Activated CD8-positive, alpha-beta memory T cell treated with anti-CD3 and anti-CD28 coated beads, Interleukin-2, amount 50 U/mL, for 24 hours (primary cell): ENCODE results near the gene MED16.

Experiments used
- DNase-seq: peaks from one replicate; pipeline ENCODE4 v3.0.0-alpha.2; 2020; ENCODE audit errors: extremely low read depth

MED16 gene

DNA sequence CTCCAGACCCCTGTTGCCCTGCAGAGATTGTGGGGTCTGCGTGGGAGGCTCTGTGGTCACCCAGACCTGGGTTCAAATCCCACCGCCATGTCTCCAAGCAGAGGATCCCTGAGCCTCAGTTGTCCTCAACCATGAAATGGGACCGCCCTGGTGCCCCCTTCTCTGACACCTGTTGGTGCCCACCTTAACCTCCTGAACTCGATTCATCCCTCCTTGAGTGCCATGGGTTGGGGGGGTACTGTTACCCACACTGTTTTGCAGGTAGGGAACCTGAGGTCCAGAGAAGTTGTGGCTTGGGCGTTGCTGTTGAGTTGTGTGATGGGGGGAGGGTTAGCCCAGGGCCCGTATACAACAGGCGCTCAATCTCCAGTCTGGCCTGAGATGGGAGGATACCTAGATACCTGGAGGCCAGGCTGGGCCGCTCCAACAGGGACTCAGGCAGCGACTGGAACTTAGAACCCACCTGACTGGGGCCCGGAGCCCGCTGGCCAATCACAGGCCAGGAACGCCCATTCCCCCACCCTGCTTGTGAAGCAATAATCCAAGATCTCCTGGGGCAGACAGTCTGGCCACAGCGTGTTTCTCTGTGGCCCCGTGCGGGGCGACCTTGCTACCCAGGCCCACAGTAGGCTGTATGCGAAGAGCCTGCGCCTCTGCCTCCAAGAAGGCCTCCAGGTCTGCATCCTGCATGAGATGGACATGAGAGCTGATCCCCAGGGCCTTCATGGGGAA, 35.6 kb upstream of the MED16 start:
- no peak for DNase-seq

- no peak for DNase-seq
These were observed 34.9 kb upstream of the MED16 start for GRCh38 chr19:927780-928401.

GRCh38 chr19:927351-927779, 34.4 kb upstream of the MED16 start:
- DNase-seq, result no peak

DNA sequence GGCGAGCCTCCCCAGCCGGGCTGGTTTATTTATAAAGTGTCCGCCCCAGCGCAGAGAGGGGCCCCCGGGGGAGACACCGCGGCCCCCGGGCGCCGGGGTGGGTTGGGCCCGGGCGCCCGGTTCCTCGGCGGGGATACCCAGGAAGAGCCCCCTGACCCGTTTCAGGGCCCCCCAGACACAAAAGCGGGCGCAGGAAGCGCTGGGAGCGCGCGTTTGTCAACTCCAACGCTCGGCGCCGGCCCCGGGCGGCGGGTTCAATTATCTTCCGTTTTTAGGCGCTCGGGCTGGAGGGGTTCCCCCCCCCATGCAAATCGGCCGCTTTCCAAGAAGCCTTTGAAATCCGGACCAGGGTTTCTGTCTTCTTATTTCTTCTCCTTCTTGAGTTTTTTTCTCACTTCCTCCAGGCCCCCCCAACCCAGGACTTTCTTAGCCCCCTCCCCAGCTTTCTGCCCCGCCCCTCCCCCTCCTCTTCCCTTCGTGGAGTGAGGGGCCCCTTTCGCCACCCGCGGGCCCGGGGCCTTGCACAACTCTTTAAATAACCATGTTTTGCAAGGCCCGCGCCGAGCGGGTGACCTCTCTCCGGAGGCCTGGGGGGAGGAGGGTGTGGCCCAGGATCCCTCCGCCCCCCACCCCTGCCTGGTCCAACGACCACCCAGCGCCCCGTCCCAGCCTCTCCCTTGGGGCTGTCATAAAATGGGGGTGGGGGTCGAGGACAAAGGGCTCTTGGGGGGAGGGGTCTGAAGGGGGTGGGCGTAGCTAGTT, 33.8 kb upstream of the MED16 start:
- DNase-seq, result no peak

- no peak for DNase-seq
These were observed 33.3 kb upstream of the MED16 start for GRCh38 chr19:926323-926588.

- DNase-seq, result no peak
These were observed 32.7 kb upstream of the MED16 start, which contains the start of gene ARID3A for GRCh38 chr19:925526-926322. ARID3A (plus strand) TSS chr19:926035; CDS start chr19:929529, 3,494 bp downstream.

- DNase-seq, result no peak
These were observed 32.1 kb upstream of the MED16 start for GRCh38 chr19:925087-925525.

- DNase-seq, result no peak
These were observed 31.6 kb upstream of the MED16 start for GRCh38 chr19:924553-925086.

GRCh38 chr19:920051-920864, 27.3 kb upstream of the MED16 start:
- no peak for DNase-seq

DNA sequence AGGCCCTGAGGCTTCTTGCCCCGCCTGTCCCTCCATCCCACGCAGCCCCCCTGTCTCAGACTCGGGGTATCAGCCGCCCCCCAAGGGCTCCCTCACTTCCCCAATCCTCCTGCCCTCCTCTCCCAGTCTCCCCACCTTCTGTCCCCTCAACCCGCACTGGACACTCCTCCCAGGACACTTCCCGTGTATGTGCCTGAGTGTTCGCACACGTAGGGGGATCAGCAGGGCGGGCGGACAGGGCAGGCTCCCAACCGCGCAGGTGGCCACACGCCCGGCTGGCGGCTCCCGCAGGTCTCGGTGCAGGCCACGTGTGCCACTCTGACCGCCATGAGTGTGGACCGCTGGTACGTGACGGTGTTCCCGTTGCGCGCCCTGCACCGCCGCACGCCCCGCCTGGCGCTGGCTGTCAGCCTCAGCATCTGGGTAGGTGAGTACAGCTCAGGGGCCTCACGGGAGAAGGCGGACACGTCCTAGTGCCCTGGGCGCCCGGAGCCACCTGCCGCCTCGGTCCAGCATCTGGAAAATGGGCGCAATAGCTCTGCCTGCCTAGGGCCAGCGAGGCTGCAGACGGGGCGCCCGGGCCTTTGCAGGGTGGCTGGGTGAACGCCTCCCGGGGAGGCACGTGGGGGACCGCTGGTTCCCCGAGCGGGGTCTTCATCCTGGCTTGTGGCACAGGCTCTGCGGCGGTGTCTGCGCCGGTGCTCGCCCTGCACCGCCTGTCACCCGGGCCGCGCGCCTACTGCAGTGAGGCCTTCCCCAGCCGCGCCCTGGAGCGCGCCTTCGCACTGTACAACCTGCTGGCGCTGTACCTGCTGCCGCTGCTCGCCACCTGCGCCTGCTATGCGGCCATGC, 26.4 kb upstream of the MED16 start:
- no peak for DNase-seq

GRCh38 chr19:918481-919198, 25.7 kb upstream of the MED16 start:
- DNase-seq, result no peak

DNA sequence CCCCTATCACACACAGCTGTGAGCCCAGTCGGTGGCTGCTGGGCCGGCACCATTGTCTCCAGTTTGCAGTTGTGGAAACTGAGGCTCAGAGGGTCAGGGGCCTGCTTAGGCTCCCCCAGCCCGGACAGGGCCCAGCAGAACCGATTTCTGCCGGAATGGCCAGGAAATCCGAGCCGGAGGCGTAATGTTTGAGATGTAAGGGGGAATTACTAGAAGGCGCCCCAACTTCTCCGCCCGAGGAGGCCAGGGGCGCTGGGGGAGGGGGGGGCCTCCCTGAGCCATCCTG, 25.1 kb upstream of the MED16 start:
- DNase-seq, result no peak

DNA sequence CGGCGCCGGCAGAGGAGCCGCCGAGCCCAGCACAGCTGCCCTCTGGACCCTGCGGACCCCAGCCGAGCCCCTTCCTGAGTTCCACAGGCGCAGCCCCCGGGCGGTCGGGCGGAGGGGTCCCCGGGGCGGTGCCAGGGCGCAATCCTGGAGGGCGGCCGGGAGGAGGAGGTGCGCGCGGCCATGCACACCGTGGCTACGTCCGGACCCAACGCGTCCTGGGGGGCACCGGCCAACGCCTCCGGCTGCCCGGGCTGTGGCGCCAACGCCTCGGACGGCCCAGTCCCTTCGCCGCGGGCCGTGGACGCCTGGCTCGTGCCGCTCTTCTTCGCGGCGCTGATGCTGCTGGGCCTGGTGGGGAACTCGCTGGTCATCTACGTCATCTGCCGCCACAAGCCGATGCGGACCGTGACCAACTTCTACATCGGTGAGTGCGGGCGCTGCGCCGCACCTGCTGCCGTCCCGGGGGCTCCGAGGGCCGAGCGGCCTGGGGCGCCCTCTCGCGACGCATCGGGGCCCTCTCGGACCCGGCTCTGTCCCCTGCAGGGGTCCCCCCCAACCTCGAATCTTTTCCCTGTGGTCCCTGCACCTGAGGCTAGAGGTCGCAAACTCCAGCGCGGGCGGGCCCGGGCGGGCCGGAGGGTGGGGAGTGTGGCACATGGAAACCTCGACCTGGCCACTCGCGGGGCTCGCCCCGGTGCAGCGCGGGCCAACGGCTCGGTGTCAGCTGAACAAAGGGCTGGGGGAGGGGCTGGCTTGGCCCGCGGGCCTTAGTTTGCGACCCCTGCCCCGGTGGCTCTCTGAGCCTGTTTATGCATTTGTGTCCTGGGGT, 24.6 kb upstream of the MED16 start, which contains the start of gene KISS1R:
KISS1R (plus strand) TSS at position 11 of the 829 bp plus-strand sequence; CDS start at position 181, 170 bp downstream.
- DNase-seq, result no peak

DNA sequence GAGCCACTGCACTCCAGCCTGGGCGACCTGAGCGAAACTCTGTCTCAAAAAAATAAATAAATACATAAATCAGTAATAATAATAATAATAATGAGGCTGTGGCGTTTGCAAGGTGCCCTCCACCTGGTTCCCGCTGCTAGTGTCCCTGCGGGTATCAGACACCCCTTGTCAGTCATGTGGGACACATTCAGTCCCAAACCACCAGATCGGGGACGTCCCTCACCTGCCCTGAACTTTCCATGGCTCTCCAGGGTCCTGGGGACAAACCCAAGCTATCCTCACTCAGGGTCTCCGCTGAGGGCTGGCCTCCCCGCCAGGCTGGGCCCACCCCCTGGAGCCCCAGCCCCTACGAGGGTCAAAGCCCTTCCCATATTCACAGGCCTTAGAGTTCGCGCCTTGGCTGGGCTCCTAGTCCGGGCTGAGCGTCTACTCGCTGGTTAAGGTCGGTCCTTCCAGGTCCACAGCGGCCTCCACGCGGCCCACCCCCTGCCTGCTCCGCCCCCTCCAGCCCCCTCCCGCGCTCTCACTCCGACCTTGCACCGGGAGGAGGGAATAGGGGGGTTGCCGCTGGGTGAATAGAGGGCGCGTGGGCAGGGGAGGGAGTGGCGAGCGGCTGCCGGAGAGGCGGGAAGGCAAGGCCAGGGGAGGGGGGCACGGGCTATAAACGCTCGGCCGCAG, 23.8 kb upstream of the MED16 start:
- no peak for DNase-seq

DNA sequence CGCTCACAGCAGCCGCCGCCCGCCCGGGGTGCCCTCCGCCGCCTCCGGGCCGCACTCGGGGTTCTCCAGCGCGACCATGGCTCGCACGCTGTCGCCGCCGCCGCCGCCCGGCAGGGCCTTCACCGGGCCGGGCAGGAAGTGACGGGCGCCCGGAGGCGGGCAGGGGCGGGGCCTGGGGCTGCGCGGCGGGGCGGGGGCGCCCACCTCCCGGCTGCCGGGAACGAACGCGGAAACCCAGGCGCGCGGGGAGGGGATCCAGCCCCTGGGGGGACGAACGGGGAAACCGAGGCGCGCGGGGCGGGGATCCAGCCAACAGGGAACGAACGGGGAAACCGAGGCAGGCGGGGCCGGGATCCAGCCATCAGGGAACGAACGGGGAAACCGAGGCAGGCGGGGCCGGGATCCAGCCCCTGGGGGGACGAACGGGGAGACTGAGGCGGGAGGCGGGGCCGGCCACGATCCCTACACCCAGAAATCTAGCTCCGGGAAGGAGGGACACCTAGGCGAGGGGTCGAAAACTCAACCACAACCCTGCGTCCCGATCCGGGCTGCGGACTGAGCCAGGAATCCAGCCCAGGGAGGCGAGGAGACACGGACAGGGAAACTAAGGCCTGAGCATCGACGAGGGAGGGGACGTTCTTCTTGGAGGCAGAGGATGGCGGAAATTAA, 20.2 kb upstream of the MED16 start, which contains the start of gene R3HDM4:
R3HDM4 (minus strand) TSS at position 140 of the 669 bp plus-strand sequence; CDS start at position 78, 62 bp downstream.
- DNase-seq, result no peak

DNA sequence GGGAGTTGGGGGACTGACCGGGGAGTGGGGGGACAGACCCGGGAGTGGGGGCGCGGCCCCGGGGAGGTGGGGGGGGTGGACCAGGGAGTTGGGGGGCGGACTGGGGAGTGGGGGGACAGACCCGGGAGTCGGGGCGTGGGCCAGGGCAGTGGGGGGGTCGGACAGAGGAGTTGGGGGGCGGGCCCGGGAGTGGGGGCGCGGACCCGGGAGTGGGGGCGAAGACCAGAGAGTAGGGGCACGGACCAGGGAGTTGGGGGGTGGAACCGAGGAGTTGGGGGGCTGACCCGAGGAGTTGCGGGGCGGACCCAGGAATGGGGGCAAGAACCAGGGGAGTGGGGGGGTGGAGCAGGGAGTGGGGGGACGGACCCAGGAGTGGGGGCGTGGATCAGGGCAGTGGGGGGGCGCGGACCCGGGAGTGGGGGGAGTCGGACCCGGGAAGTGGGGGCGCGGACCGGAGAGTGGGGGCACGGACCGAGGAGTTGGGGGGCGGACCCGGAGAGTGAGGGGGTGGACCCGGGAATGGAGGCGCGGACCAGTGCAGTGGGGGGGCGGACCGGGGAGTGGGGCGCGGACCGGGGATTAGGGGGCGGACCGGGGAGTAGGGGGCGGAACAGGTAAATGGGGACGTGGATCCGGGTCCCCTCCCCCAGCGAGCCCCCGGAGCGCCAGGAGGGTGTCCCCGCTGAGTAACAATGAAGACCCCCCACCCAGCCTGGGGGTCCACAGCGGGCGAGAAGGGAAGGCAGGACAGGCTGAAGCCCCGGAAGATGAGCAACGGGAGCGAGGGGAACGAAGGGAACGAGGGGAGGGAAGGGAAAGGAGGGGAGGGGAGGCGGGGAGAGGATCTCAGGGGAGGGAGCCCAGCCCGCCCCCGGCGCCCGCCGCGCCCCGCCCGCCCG, 19.4 kb upstream of the MED16 start:
- DNase-seq, result no peak
